Liver (tissue), 9 donors: ENCODE data around the gene INO80D. TPM values are rescaled to one million over a fixed set of nuclear protein-coding genes. Genes with fewer than 3 reads are reported as not detected.
A peak's percentile ranks its signal among the peaks of the same experiment; 100 is the strongest.
"Not testable (repeated sequence)": the region's sequence is repeated elsewhere in the genome, so short reads cannot be mapped to it uniquely, and the experiment has no call there.

Experiments
- DNase-seq: peaks from one replicate; pipeline ENCODE4 v3.0.0-alpha.2; 2017; ENCODE audit warnings: low spot score
- H3K27ac ChIP-seq, 2 donors: one replicate each; pipeline ENCODE4 v1.7.0; 2013; ENCODE audit warnings: inconsistent platforms in 2 of 2, low read length in 2 of 2, control low read depth in 1 of 2, low read depth in 1 of 2, mild to moderate bottlenecking in 1 of 2
- H3K27me3 ChIP-seq, 4 donors: one replicate each; pipeline versions ENCODE4 v1.6.1 to v1.7.0; 2013; ENCODE audit warnings: low read length in 3 of 4, inconsistent platforms in 1 of 4, mild to moderate bottlenecking in 1 of 4, moderate library complexity in 1 of 4; ENCODE audit not compliant: control insufficient read depth in 4 of 4, insufficient read depth in 4 of 4
- H3K36me3 ChIP-seq, 4 donors: one replicate each; pipeline versions ENCODE4 v1.6.1 to v1.7.0; 2013; ENCODE audit warnings: low read length in 3 of 4, mild to moderate bottlenecking in 3 of 4, low read depth in 1 of 4, moderate library complexity in 1 of 4; ENCODE audit not compliant: control insufficient read depth in 4 of 4, insufficient read depth in 3 of 4
- H3K4me1 ChIP-seq, 4 donors: one replicate each; pipeline versions ENCODE4 v1.6.1 to v1.7.0; 2013; ENCODE audit warnings: low read length in 3 of 4, mild to moderate bottlenecking in 3 of 4, moderate library complexity in 1 of 4; ENCODE audit not compliant: control insufficient read depth in 4 of 4, insufficient read depth in 4 of 4
- H3K4me3 ChIP-seq, 3 donors: one replicate each; pipeline versions ENCODE4 v1.6.1 to v1.7.0; 2013; ENCODE audit warnings: low read length in 3 of 3, control low read depth in 1 of 3, low read depth in 1 of 3, mild to moderate bottlenecking in 1 of 3
- H3K9ac ChIP-seq, 2 donors: one replicate each; pipeline ENCODE4 v1.7.0; 2013; ENCODE audit warnings: low read length in 2 of 2, mild to moderate bottlenecking in 2 of 2, moderate library complexity in 2 of 2, control low read depth in 1 of 2, low read depth in 1 of 2
- H3K9me3 ChIP-seq, 4 donors: one replicate each; pipeline versions ENCODE4 v1.6.1 to v1.7.0; 2013; ENCODE audit warnings: low read length in 3 of 4; ENCODE audit not compliant: control insufficient read depth in 4 of 4
- NR2F2 ChIP-seq: IDR thresholded peaks from 2 replicates; pipeline ENCODE4 v1.6.1; 2016; ENCODE audit warnings: antibody characterized with exemption
- REST ChIP-seq: IDR thresholded peaks from 2 replicates; pipeline ENCODE4 v1.6.1; 2016; ENCODE audit warnings: antibody characterized with exemption, mild to moderate bottlenecking
- TAF1 ChIP-seq: conservative IDR thresholded peaks from 2 replicates; pipeline ENCODE4 v1.6.1; 2016; ENCODE audit warnings: antibody characterized with exemption, mild to moderate bottlenecking
- WGBS: extraction: QIAGEN DNeasy Blood & Tissue Kit; methylation state at CpG from one replicate; pipeline ENCODE4 v1.1.7; 2013; 5-methylcytosine and 5-hydroxymethylcytosine counted together
- polyA plus RNA-seq, 2 donors: library from polyadenylated mRNA; stranded (reverse) in 1 of 2; unstranded in 1 of 2; fragments of 200-250 nt in 1 of 2; fragments of >200 nt in 1 of 2; fragmentation: Nextera tagmentation in 1 of 2; extraction: Ambion mirVana in 1 of 2; gene quantifications; one replicate each; pipeline versions ENCODE4 v1.2.1 to v1.2.3, GENCODE V29; 2013 to 2015
- total RNA-seq, 2 donors: library from RNA; depleted of rRNA; stranded (reverse); fragments of >200 nt; gene quantifications; one replicate each; pipeline ENCODE4 v1.2.3, GENCODE V29; 2014
- donor health status: healthy.
- donor health status: healthy.
- donor health status: healthy.
- donor health status: healthy.
- donor health status: healthy.

The INO80D gene
- total and polyA plus RNA-seq, 4 donors = 0.76 to 10.3 (median 5.4) TPM

- H3K36me3 ChIP-seq, H3K27me3 ChIP-seq, H3K9ac ChIP-seq, H3K9me3 ChIP-seq, DNase-seq, H3K4me3 ChIP-seq, H3K27ac ChIP-seq: not testable (repeated sequence)
- WGBS = 90% methylated on average over 2 of the region's 2 CpGs
- peaks cover 0 to 21% (median 12%) of the 10 kb centered on the region in 4 donors for H3K4me1 ChIP-seq
Observed at GRCh38 chr2:205978728-205979127, 107.2 kb downstream of the INO80D start.

DNA sequence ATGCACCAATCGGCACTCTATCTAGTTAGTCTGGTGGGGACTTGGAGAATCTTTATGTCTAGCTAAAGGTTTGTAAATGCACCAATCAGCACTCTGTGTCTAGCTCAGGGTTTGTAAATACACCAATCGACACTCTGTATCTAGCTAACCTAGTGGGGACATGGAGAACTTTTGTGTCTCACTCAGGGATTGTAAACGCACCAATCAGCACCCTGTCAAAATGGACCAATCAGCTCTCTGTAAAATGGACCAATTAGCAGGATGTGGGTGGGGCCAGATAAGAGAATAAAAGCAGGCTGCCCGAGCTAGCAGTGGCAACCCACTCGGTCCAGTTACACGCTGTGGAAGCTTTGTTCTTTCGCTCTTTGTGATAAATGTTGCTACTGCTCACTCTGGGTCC is 108.3 kb downstream of the INO80D start:
- WGBS = 83% methylated on average over 7 of the region's 7 CpGs
- H3K27me3 ChIP-seq, H3K27ac ChIP-seq, H3K9ac ChIP-seq, DNase-seq, H3K9me3 ChIP-seq, H3K4me3 ChIP-seq, H3K36me3 ChIP-seq: not testable (repeated sequence)
- peaks cover 0 to 24% (median 15%) of the 10 kb centered on the region in 4 donors for H3K4me1 ChIP-seq

DNA sequence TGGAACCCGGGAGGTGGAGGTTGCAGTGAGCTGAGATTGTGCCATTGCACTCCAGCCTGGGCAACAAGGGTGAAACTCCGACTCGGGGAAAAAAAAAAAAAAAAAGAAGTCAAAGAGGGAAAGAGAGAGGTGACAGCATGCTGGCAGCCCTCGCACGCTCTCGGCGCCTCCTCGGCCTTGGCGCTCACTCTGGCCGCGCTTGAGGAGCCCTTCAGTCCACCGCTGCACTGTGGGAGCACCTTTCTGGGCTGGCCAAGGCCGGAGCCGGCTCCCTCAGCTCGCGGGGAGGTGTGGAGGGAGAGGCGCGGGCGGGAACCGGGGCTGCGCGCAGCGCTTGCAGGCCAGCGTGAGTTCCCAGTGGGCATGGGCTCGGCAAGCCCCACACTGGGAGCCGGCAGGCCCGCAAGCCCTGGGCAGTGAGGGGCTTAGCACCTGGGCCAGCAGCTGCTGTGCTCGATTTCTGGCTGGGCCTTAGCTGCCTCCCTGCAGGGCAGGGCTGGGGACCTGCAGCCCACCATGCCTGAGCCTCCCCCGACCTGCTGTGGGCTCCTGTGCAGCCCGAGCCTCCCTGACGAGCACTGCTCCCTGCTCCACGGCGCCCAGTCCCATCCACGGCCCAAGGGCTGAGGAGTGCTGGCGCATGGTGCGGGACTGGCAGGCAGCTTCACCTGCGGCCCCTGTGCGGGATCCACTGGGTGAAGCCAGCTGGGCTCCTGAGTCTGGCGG is 108.9 kb downstream of the INO80D start:
- H3K9me3 ChIP-seq, H3K9ac ChIP-seq, H3K27ac ChIP-seq, DNase-seq, H3K27me3 ChIP-seq, H3K36me3 ChIP-seq: not testable (repeated sequence)
- WGBS = 97% methylated on average over 39 of the region's 39 CpGs
- Histone ChIP-seq H3K4me3 (peak overlapping the region in 1 of 3 donors; percentile 32), H3K4me1 (peaks cover 0 to 27% (median 17%) of the 10 kb centered on the region in 4 donors)

- no peak overlapping the region for H3K4me3 ChIP-seq
- peaks cover 2 to 34% (median 21%) of the 10 kb centered on the region in 4 donors for H3K4me1 ChIP-seq
- H3K9ac ChIP-seq = no peak overlapping the region
- no peaks in the 10 kb centered on the region for H3K36me3 ChIP-seq
- peak overlapping the region; percentile 40 to 71 for H3K27ac ChIP-seq
- no peak for DNase-seq
- TF ChIP-seq TAF1 (no peak), REST (no peak), NR2F2 (no peak)
- H3K27me3 ChIP-seq = no peaks in the 10 kb centered on the region
- no peaks in the 10 kb centered on the region for H3K9me3 ChIP-seq
- WGBS = 91% methylated on average over 19 of the region's 19 CpGs
Observed at GRCh38 chr2:205976120-205976814, 109.7 kb downstream of the INO80D start.
